HepG2 (cell line): ENCODE data around the gene LGALS8. TPM values are rescaled to one million over a fixed set of nuclear protein-coding genes. Genes with fewer than 3 reads are reported as not detected.
A peak's percentile ranks its signal among the peaks of the same experiment; 100 is the strongest.

Source experiments
- ATAC-seq: fragments of 200-7000 bp; cut with Tn5 transposase; 3 replicates; pipeline ENCODE4 v1.9.1; 2020; ENCODE audit warnings: mild to moderate bottlenecking, moderate library complexity
- BruUV-seq: library from RNA; stranded (reverse); fragments of 400-500 nt; replicated peaks from 2 replicates; lab custom pipeline; 2021; lab: Mats Ljungman, UMichigan
- CTCF ChIA-PET: fragments of 300-600 bp; formaldehyde crosslinking; extraction: SDS; loops from one replicate; lab custom pipeline; 2021; ENCODE audit warnings: low total read pairs, inconsistent platforms, low intra/inter-chr PET ratio; lab: Yijun Ruan, JAX
- POLR2A ChIA-PET: fragments of 350-600 bp; sonication (Branson Sonifier 250); formaldehyde crosslinking; loops from one replicate; lab custom pipeline; 2020; ENCODE audit warnings: antibody characterized with exemption, inconsistent platforms; lab: Yijun Ruan, JAX
- DNase-seq: peaks from one replicate; pipeline ENCODE4 v3.0.0-alpha.2; 2015; ENCODE audit warnings: low spot score
- FAIRE-seq: peaks from 3 replicates; lab custom pipeline; 2011; peaks lifted over from hg19 to GRCh38; lab: Jason Lieb, UNC
- H2AFZ ChIP-seq: one replicate; pipeline ENCODE4 v1.6.1; 2011; ENCODE audit warnings: low read length, inconsistent platforms
- H3K27ac ChIP-seq: fragments of 300-600 bp; 3 replicates; pipeline ENCODE4 v1.8.0; 2011; ENCODE audit warnings: mixed run types, mild to moderate bottlenecking, mixed read lengths, low read length, inconsistent platforms; ENCODE audit not compliant: insufficient read depth; ENCODE audit errors: extremely low read length
- H3K27me3 ChIP-seq, 2 experiments: fragments of 200-600 bp in 1 of 2; 2 replicates in 1 of 2; 3 replicates in 1 of 2; pipeline versions ENCODE4 v1.6.0 to v1.8.0; 2011; ENCODE audit warnings: low read length in 2 of 2, mild to moderate bottlenecking in 2 of 2, moderate library complexity in 2 of 2, inconsistent platforms in 1 of 2; ENCODE audit not compliant: insufficient read depth in 2 of 2, control insufficient read depth in 1 of 2
- H3K36me3 ChIP-seq, 2 experiments: fragments of 200-600 bp in 1 of 2; replicated peaks in 1 of 2; 2 replicates in 1 of 2; 3 replicates in 1 of 2; pipeline versions ENCODE4 v1.5.1 to v1.8.0; 2011; ENCODE audit warnings: low read length in 2 of 2, inconsistent platforms in 1 of 2; ENCODE audit not compliant: insufficient read depth in 2 of 2, control insufficient read depth in 1 of 2
- H3K4me1 ChIP-seq: 2 replicates; pipeline ENCODE4 v1.5.1; 2012; ENCODE audit warnings: low read length, inconsistent platforms; ENCODE audit not compliant: insufficient read depth
- H3K4me2 ChIP-seq: 2 replicates; pipeline ENCODE4 v1.6.0; 2011; ENCODE audit warnings: low read depth, low read length, inconsistent platforms
- H3K4me3 ChIP-seq, 3 experiments: fragments of 200-600 bp in 1 of 3; sonication (generic), shearing (Covaris generic) in 1 of 3; replicated peaks in 1 of 3; 2 replicates each; pipeline ENCODE4 v1.5.1; 2011 to 2016; ENCODE audit warnings: low read length in 3 of 3, inconsistent platforms in 2 of 3, low read depth in 2 of 3, mild to moderate bottlenecking in 2 of 3, control low read depth in 1 of 3, mixed read lengths in 1 of 3; ENCODE audit not compliant: insufficient read depth in 1 of 3
- H3K79me2 ChIP-seq: one replicate; pipeline ENCODE4 v1.6.1; 2011; ENCODE audit warnings: low read length, inconsistent platforms; ENCODE audit not compliant: insufficient read depth
- H3K9ac ChIP-seq: 2 replicates; pipeline ENCODE4 v1.6.0; 2011; ENCODE audit warnings: mild to moderate bottlenecking, low read depth, low read length, inconsistent platforms; ENCODE audit not compliant: insufficient read depth
- H3K9me3 ChIP-seq: 2 replicates; pipeline ENCODE4 v1.5.1; 2012; ENCODE audit warnings: mild to moderate bottlenecking, low read length
- H4K20me1 ChIP-seq: 2 replicates; pipeline ENCODE4 v1.6.0; 2011; ENCODE audit warnings: inconsistent platforms, mild to moderate bottlenecking, low read length, moderate library complexity; ENCODE audit not compliant: insufficient read depth
- ARID5B ChIP-seq: IDR thresholded peaks from 2 replicates; pipeline ENCODE4 v1.4.0; 2020; ENCODE audit warnings: mild to moderate bottlenecking, missing genetic modification reagents
- ATF1 ChIP-seq: IDR thresholded peaks from 2 replicates; pipeline ENCODE4 v1.6.1; 2016; ENCODE audit warnings: mild to moderate bottlenecking, control low read depth
- ATF7 ChIP-seq, 2 experiments: fragments of 450-650 bp in 1 of 2; sonication (generic) in 1 of 2; formaldehyde crosslinking in 1 of 2; IDR thresholded peaks; 2 replicates each; pipeline versions ENCODE4 v1.4.0 to v1.6.1; 2016 to 2020; ENCODE audit warnings: antibody characterized with exemption in 1 of 2, mild to moderate bottlenecking in 1 of 2, missing genetic modification reagents in 1 of 2
- CREB1 ChIP-seq, 2 experiments: fragments of 450-650 bp in 1 of 2; IDR thresholded peaks; 2 replicates each; pipeline ENCODE4 v1.6.1; 2016 to 2017; ENCODE audit warnings: control low read depth in 1 of 2, mild to moderate bottlenecking in 1 of 2, missing compliant biosample characterization in 1 of 2, missing genetic modification characterization in 1 of 2
- NFKB2 ChIP-seq: sonication (generic); formaldehyde crosslinking; IDR thresholded peaks from 2 replicates; pipeline ENCODE4 v1.4.0; 2020; ENCODE audit warnings: missing genetic modification reagents, borderline replicate concordance
- PCBP2 ChIP-seq: fragments of 200-400 bp; formaldehyde crosslinking; optimal IDR thresholded peaks from 2 replicates; pipeline ENCODE3; 2018; ENCODE audit warnings: low read length, low read depth; ENCODE audit not compliant: poor library complexity, severe bottlenecking
- SP1 ChIP-seq, 2 experiments: fragments of 450-650 bp in 1 of 2; sonication (generic) in 1 of 2; formaldehyde crosslinking in 1 of 2; IDR thresholded peaks; 2 replicates each; pipeline versions ENCODE4 v1.4.0 to v1.6.1; 2016 to 2020; ENCODE audit warnings: missing genetic modification reagents in 1 of 2
- ZBTB1 ChIP-seq: sonication (generic); formaldehyde crosslinking; IDR thresholded peaks from 2 replicates; pipeline ENCODE4 v1.4.0; 2020; ENCODE audit warnings: missing genetic modification reagents, borderline replicate concordance
- ZKSCAN1 ChIP-seq: fragments of 150-350 bp; IDR thresholded peaks from 2 replicates; pipeline ENCODE4 v1.6.1; 2014; ENCODE audit warnings: low read length
- ZNF563 ChIP-seq: sonication (generic); formaldehyde crosslinking; IDR thresholded peaks from 2 replicates; pipeline ENCODE4 v1.8.0; 2022; ENCODE audit warnings: mild to moderate bottlenecking, moderate library complexity, missing genetic modification reagents
- ZNF670 ChIP-seq: sonication (generic); formaldehyde crosslinking; IDR thresholded peaks from 2 replicates; pipeline ENCODE4 v1.8.0; 2022; ENCODE audit warnings: mild to moderate bottlenecking, missing genetic modification reagents, borderline replicate concordance
- ZNF776 ChIP-seq: sonication (generic); formaldehyde crosslinking; IDR thresholded peaks from 2 replicates; pipeline ENCODE4 v1.4.0; 2020; ENCODE audit warnings: mild to moderate bottlenecking, missing genetic modification reagents
- WGBS: methylation state at CpG from one replicate; pipeline ENCODE4 v1.1.6; 2017; ENCODE audit warnings: low lambda C conversion rate; 5-methylcytosine and 5-hydroxymethylcytosine counted together
- in situ Hi-C: cut with HindIII; loops from 2 replicates; pipeline ENCODE4 v1.10.0; 2017; ENCODE audit warnings: low pct_unique_long_range_greater_than_20kb; ENCODE audit not compliant: extremely low pct_ligation_motif_present
- intact Hi-C: fragments of 100-400 bp; cut with micrococcal nuclease; formaldehyde crosslinking; loops from one replicate; pipeline ENCODE4 v1.10.0; 2022; ENCODE audit not compliant: unreplicated experiment
- polyA plus RNA-seq, 8 experiments: library from polyadenylated mRNA; depleted of rRNA in 3 of 8; stranded (reverse) in 7 of 8; unstranded in 1 of 8; fragments of >200 nt; fragmentation: Illumina TruSeq in 4 of 8; extraction: Trizol in 4 of 8; gene quantifications; 2 replicates each; pipeline versions ENCODE4 v1.2.1 to v1.2.3, GENCODE V29; 2011 to 2016; ENCODE audit warnings: low read depth in 4 of 8, missing spikeins in 1 of 8, mixed read lengths in 1 of 8; ENCODE audit not compliant: insufficient read depth in 1 of 8
- total RNA-seq, 5 experiments: library from RNA; depleted of rRNA; stranded (reverse); fragments of >200 nt; fragmentation: Illumina TruSeq; extraction: Trizol; gene quantifications; 2 replicates each; pipeline ENCODE4 v1.2.3, GENCODE V29; 2016; ENCODE audit warnings: low read depth in 1 of 5

Gene LGALS8
- total and polyA plus RNA-seq, 2 of the 13 experiments (the other 11 are each of a cell fraction or from before 2014, with no cell fraction given): 29.3 to 185 TPM

- POLR2A ChIA-PET: interaction anchor here (1.0 to 2.0 kb wide), 3 partner anchors 9 to 20 kb away, joined by 3 to 14 read pairs (median 4); no protein-coding TSS in a partner anchor
- 94% methylated on average over 11 of the region's 11 CpGs for WGBS
- Histone ChIP-seq H3K9me3 (no peaks in the 10 kb centered on the region), H3K27me3 (no peaks in the 10 kb centered on the region), H3K4me2 (no peak overlapping the region), H4K20me1 (no peaks in the 10 kb centered on the region), H3K4me1 (peaks cover 81% of the 10 kb centered on the region), H3K4me3 (no peak overlapping the region), H2AFZ (no peak overlapping the region), H3K9ac (no peak overlapping the region), H3K27ac (no peak overlapping the region), H3K36me3 (no peaks in the 10 kb centered on the region), H3K79me2 (no peaks in the 10 kb centered on the region)
- TF ChIP-seq ATF7 (IDR thresholded peaks at IDR 0.05) (peak; percentile 54), ATF7 (CRISPR knock-in tag; IDR thresholded peaks at IDR 0.05) (no peak), CREB1 (IDR thresholded peaks at IDR 0.05) (peak; percentile 59), CREB1 (CRISPR knock-in tag; IDR thresholded peaks at IDR 0.05) (no peak), ZBTB1 (CRISPR knock-in tag) (no peak)
- intact Hi-C loops (no loop called here), in situ Hi-C loops (no loop called here)
- BruUV-seq: no TSS peak
- CTCF ChIA-PET: no interaction called here
- no peak for ATAC-seq
- DNase-seq: no peak
- no peak for FAIRE-seq
Observed at GRCh38 chr1:236511735-236512418, 11.9 kb upstream of the LGALS8 start.

- no peaks in the 10 kb centered on the region for H3K9me3 ChIP-seq
- intact Hi-C loops (loop anchor here (1.0 kb wide), 1 partner anchor 12 kb away; no protein-coding TSS in a partner anchor), in situ Hi-C loops (no loop called here)
- peak overlapping the region; percentile 81 for H3K27ac ChIP-seq
- H4K20me1 ChIP-seq: no peaks in the 10 kb centered on the region
- DNase-seq: peak; percentile 73
- H3K9ac ChIP-seq: 0 out of 2 replicates have a peak overlapping the region, but pooled peaks have one; percentile 50
- H3K4me3 ChIP-seq: peak overlapping the region in 1 of 3 experiments; percentile 7; a peak in 3 of 6 replicates
- peak overlapping the region; percentile 38 for H3K4me2 ChIP-seq
- no peak overlapping the region for H2AFZ ChIP-seq
- no peaks in the 10 kb centered on the region for H3K79me2 ChIP-seq
- no peaks in the 10 kb centered on the region for H3K36me3 ChIP-seq
- BruUV-seq: no TSS peak
- ChIA-PET POLR2A (interaction anchor here (0.7 to 3.2 kb wide), 4 partner anchors 9 to 23 kb away, joined by 6 to 40 read pairs (median 11); partner anchors contain the start of gene LGALS8), CTCF (no interaction called here)
- peaks cover 87% of the 10 kb centered on the region for H3K4me1 ChIP-seq
- peak; percentile 69 for ATAC-seq
- H3K27me3 ChIP-seq: no peaks in the 10 kb centered on the region
- FAIRE-seq: no peak
- under 1% methylated on average over 4 of the region's 4 CpGs for WGBS
- TF ChIP-seq ZNF670 (no peak), SP1 (IDR thresholded peaks at IDR 0.05) (no peak), SP1 (CRISPR knock-in tag; IDR thresholded peaks at IDR 0.05) (no peak), ZNF563 (CRISPR knock-in tag) (no peak), ZNF776 (no peak), ZKSCAN1 (no peak), ARID5B (CRISPR knock-in tag) (peak; percentile 74), ATF1 (CRISPR knock-in tag) (peak; percentile 46; the same call in 1 of the 2 replicates), NFKB2 (CRISPR knock-in tag) (no peak), PCBP2 (no peak)
Observed at GRCh38 chr1:236514703-236515442, 8.9 kb upstream of the LGALS8 start.
